Measurements from ENCODE around the gene SLCO3A1. TPM values are rescaled to one million over a fixed set of nuclear protein-coding genes. Genes with fewer than 3 reads are reported as not detected.

The SLCO3A1 gene
- total RNA-seq, 1 experiment from 2014 or later, result 9.1 TPM

DNA sequence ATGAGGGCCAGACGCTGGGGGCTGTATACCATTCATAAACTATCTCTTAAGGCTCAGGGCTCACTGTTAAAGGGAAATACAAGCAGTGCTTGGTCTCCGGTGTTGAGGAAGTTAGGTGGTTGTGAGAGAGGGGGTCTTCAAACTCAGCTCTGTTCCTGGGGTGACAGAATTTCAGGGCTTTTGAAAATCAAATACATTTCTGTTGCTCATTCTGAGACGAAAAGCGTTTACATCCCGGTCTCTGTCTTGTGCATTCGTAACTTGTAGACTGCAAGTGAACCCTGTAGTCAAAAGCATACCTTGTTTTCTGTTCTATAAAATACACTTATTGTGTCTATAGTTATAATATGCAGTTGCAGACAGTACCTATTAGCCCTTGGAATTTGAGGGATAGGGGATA is 1.7 kb downstream of the SLCO3A1 start:
- Mint-ChIP-seq H3K27me3 (ENCODE audit: low read depth) (peaks cover 26% of the 10 kb centered on the region), H3K9me3 (no peaks in the 10 kb centered on the region), H3K4me1 (peaks cover 40% of the 10 kb centered on the region), H3K4me3 (peak overlapping the region; percentile 70), H3K27ac (no peak overlapping the region), H3K36me3 (no peaks in the 10 kb centered on the region)
- CTCF ChIA-PET, result interaction anchor here (1.2 to 5.4 kb wide), 11 partner anchors 12 to 223 kb away, joined by 3 to 52 read pairs (median 11); no protein-coding TSS in a partner anchor
- TF ChIP-seq, protein P1, sequence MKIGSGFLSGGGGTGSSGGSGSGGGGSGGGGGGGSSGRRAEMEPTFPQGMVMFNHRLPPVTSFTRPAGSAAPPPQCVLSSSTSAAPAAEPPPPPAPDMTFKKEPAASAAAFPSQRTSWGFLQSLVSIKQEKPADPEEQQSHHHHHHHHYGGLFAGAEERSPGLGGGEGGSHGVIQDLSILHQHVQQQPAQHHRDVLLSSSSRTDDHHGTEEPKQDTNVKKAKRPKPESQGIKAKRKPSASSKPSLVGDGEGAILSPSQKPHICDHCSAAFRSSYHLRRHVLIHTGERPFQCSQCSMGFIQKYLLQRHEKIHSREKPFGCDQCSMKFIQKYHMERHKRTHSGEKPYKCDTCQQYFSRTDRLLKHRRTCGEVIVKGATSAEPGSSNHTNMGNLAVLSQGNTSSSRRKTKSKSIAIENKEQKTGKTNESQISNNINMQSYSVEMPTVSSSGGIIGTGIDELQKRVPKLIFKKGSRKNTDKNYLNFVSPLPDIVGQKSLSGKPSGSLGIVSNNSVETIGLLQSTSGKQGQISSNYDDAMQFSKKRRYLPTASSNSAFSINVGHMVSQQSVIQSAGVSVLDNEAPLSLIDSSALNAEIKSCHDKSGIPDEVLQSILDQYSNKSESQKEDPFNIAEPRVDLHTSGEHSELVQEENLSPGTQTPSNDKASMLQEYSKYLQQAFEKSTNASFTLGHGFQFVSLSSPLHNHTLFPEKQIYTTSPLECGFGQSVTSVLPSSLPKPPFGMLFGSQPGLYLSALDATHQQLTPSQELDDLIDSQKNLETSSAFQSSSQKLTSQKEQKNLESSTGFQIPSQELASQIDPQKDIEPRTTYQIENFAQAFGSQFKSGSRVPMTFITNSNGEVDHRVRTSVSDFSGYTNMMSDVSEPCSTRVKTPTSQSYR (CRISPR knock-in tag; IDR thresholded peaks at IDR 0.05), result no peak
- TF ChIP-seq IRF2 (CRISPR knock-in tag; IDR thresholded peaks at IDR 0.05; ENCODE audit: borderline replicate concordance, low read depth), result no peak
- no peak for TF ChIP-seq ZNF219 (CRISPR knock-in tag; IDR thresholded peaks at IDR 0.05; ENCODE audit: borderline replicate concordance)
- TF ChIP-seq, protein P2, sequence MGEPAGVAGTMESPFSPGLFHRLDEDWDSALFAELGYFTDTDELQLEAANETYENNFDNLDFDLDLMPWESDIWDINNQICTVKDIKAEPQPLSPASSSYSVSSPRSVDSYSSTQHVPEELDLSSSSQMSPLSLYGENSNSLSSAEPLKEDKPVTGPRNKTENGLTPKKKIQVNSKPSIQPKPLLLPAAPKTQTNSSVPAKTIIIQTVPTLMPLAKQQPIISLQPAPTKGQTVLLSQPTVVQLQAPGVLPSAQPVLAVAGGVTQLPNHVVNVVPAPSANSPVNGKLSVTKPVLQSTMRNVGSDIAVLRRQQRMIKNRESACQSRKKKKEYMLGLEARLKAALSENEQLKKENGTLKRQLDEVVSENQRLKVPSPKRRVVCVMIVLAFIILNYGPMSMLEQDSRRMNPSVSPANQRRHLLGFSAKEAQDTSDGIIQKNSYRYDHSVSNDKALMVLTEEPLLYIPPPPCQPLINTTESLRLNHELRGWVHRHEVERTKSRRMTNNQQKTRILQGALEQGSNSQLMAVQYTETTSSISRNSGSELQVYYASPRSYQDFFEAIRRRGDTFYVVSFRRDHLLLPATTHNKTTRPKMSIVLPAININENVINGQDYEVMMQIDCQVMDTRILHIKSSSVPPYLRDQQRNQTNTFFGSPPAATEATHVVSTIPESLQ (CRISPR knock-in tag; IDR thresholded peaks at IDR 0.05), result no peak
- TF ChIP-seq TEAD4 (CRISPR knock-in tag; IDR thresholded peaks at IDR 0.05), result no peak
- TF ChIP-seq, protein P3, sequence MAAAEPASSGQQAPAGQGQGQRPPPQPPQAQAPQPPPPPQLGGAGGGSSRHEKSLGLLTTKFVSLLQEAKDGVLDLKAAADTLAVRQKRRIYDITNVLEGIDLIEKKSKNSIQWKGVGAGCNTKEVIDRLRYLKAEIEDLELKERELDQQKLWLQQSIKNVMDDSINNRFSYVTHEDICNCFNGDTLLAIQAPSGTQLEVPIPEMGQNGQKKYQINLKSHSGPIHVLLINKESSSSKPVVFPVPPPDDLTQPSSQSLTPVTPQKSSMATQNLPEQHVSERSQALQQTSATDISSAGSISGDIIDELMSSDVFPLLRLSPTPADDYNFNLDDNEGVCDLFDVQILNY (CRISPR knock-in tag; IDR thresholded peaks at IDR 0.05), result no peak
- TF ChIP-seq FOXK1 (CRISPR knock-in tag; IDR thresholded peaks at IDR 0.05), result no peak
- TF ChIP-seq, protein P4, sequence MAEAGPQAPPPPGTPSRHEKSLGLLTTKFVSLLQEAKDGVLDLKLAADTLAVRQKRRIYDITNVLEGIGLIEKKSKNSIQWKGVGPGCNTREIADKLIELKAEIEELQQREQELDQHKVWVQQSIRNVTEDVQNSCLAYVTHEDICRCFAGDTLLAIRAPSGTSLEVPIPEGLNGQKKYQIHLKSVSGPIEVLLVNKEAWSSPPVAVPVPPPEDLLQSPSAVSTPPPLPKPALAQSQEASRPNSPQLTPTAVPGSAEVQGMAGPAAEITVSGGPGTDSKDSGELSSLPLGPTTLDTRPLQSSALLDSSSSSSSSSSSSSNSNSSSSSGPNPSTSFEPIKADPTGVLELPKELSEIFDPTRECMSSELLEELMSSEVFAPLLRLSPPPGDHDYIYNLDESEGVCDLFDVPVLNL (CRISPR knock-in tag; IDR thresholded peaks at IDR 0.05; ENCODE audit: borderline replicate concordance, low read depth), result no peak
- TF ChIP-seq SMAD3 (CRISPR knock-in tag; IDR thresholded peaks at IDR 0.05; ENCODE audit: borderline replicate concordance), result no peak
- TF ChIP-seq, protein P5, sequence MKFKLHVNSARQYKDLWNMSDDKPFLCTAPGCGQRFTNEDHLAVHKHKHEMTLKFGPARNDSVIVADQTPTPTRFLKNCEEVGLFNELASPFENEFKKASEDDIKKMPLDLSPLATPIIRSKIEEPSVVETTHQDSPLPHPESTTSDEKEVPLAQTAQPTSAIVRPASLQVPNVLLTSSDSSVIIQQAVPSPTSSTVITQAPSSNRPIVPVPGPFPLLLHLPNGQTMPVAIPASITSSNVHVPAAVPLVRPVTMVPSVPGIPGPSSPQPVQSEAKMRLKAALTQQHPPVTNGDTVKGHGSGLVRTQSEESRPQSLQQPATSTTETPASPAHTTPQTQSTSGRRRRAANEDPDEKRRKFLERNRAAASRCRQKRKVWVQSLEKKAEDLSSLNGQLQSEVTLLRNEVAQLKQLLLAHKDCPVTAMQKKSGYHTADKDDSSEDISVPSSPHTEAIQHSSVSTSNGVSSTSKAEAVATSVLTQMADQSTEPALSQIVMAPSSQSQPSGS (CRISPR knock-in tag; IDR thresholded peaks at IDR 0.05; ENCODE audit: borderline replicate concordance, low read depth), result no peak
- ATAC-seq, result no peak
- POLR2A ChIA-PET, result no interaction called here
- DNase-seq (ENCODE audit: low spot score), result no peak

DNA sequence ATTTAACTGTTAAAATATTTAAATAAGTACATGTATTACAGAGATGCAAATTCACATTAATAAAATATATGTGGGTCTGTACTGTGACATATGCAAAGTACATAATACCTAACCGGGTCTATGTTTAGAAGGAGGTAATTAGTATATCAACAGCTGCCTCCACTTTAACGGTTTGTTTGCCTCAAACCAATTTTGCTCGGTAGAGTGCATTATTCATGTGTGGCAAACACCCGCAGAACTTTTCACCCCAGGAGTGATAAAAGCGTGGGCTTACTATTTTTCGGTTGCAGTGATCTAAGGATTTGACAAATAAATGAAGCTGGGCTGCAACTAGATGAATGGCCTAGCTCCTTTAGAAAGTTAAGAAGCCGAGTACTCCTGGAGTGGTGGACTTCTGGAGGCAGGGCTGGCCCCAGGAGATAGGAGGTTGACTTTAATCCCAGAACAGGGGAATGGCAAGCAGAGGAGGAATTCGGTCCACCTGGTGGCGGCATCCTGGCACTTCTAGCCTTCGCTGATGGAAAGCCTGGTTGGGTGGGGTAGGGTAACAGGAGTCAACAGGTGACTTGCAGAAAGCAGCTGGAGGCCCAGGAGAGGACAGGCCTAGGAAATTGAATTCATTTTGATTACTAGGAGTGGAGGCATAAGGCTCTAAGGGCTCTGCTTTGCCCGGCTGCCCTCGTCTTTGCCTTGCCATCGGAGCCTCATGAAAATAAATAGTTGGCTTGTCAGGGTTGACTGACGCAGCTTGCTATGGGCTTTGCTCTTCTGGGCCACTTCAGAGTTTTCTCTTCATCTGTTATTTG is 2.4 kb downstream of the SLCO3A1 start:
- Mint-ChIP-seq H3K4me3 (no peak overlapping the region), H3K27ac (no peak overlapping the region; the same call in 1 of the 2 replicates), H3K27me3 (ENCODE audit: low read depth) (peaks cover 26% of the 10 kb centered on the region), H3K36me3 (no peaks in the 10 kb centered on the region), H3K4me1 (peaks cover 40% of the 10 kb centered on the region), H3K9me3 (no peaks in the 10 kb centered on the region)
- DNase-seq (ENCODE audit: low spot score), result peak; percentile 82
- ATAC-seq, result peak; percentile 60
- ChIA-PET POLR2A (no interaction called here), CTCF (interaction anchor here (0.5 to 5.4 kb wide), 18 partner anchors 9 to 553 kb away, joined by 3 to 44 read pairs (median 4); partner anchors contain the start of gene ST8SIA2)
- TF ChIP-seq TEAD4 (CRISPR knock-in tag; IDR thresholded peaks at IDR 0.05) (no peak), NR1H2 (CRISPR knock-in tag; IDR thresholded peaks at IDR 0.05) (no peak)
- TF ChIP-seq, protein P6, sequence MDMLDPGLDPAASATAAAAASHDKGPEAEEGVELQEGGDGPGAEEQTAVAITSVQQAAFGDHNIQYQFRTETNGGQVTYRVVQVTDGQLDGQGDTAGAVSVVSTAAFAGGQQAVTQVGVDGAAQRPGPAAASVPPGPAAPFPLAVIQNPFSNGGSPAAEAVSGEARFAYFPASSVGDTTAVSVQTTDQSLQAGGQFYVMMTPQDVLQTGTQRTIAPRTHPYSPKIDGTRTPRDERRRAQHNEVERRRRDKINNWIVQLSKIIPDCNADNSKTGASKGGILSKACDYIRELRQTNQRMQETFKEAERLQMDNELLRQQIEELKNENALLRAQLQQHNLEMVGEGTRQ (CRISPR knock-in tag; IDR thresholded peaks at IDR 0.05), result peak; percentile 20; the same call in 1 of the 2 replicates
- TF ChIP-seq, protein P7, sequence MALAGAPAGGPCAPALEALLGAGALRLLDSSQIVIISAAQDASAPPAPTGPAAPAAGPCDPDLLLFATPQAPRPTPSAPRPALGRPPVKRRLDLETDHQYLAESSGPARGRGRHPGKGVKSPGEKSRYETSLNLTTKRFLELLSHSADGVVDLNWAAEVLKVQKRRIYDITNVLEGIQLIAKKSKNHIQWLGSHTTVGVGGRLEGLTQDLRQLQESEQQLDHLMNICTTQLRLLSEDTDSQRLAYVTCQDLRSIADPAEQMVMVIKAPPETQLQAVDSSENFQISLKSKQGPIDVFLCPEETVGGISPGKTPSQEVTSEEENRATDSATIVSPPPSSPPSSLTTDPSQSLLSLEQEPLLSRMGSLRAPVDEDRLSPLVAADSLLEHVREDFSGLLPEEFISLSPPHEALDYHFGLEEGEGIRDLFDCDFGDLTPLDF (CRISPR knock-in tag; IDR thresholded peaks at IDR 0.05), result no peak
- TF ChIP-seq, protein P8, sequence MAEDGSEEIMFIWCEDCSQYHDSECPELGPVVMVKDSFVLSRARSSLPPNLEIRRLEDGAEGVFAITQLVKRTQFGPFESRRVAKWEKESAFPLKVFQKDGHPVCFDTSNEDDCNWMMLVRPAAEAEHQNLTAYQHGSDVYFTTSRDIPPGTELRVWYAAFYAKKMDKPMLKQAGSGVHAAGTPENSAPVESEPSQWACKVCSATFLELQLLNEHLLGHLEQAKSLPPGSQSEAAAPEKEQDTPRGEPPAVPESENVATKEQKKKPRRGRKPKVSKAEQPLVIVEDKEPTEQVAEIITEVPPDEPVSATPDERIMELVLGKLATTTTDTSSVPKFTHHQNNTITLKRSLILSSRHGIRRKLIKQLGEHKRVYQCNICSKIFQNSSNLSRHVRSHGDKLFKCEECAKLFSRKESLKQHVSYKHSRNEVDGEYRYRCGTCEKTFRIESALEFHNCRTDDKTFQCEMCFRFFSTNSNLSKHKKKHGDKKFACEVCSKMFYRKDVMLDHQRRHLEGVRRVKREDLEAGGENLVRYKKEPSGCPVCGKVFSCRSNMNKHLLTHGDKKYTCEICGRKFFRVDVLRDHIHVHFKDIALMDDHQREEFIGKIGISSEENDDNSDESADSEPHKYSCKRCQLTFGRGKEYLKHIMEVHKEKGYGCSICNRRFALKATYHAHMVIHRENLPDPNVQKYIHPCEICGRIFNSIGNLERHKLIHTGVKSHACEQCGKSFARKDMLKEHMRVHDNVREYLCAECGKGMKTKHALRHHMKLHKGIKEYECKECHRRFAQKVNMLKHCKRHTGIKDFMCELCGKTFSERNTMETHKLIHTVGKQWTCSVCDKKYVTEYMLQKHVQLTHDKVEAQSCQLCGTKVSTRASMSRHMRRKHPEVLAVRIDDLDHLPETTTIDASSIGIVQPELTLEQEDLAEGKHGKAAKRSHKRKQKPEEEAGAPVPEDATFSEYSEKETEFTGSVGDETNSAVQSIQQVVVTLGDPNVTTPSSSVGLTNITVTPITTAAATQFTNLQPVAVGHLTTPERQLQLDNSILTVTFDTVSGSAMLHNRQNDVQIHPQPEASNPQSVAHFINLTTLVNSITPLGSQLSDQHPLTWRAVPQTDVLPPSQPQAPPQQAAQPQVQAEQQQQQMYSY (CRISPR knock-in tag; IDR thresholded peaks at IDR 0.05), result no peak
- TF ChIP-seq, protein P9, sequence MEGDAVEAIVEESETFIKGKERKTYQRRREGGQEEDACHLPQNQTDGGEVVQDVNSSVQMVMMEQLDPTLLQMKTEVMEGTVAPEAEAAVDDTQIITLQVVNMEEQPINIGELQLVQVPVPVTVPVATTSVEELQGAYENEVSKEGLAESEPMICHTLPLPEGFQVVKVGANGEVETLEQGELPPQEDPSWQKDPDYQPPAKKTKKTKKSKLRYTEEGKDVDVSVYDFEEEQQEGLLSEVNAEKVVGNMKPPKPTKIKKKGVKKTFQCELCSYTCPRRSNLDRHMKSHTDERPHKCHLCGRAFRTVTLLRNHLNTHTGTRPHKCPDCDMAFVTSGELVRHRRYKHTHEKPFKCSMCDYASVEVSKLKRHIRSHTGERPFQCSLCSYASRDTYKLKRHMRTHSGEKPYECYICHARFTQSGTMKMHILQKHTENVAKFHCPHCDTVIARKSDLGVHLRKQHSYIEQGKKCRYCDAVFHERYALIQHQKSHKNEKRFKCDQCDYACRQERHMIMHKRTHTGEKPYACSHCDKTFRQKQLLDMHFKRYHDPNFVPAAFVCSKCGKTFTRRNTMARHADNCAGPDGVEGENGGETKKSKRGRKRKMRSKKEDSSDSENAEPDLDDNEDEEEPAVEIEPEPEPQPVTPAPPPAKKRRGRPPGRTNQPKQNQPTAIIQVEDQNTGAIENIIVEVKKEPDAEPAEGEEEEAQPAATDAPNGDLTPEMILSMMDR (IDR thresholded peaks at IDR 0.05), result peak; percentile 30; the same call in 1 of the 2 replicates
